K562 (cell line): Measurements from ENCODE around the gene MPG. TPM values are rescaled to one million over a fixed set of nuclear protein-coding genes. Genes with fewer than 3 reads are reported as not detected.

ENCODE experiments used
- ATF1 ChIP-seq, 2 experiments: fragments of 450-650 bp in 1 of 2; IDR thresholded peaks; 2 replicates each; pipeline ENCODE4 v1.6.1; 2016; ENCODE audit warnings: missing compliant biosample characterization in 1 of 2, missing genetic modification characterization in 1 of 2
- ESRRA ChIP-seq: fragments of 450-650 bp; IDR thresholded peaks from 2 replicates; pipeline ENCODE4 v1.6.1; 2014; ENCODE audit warnings: low read depth, mild to moderate bottlenecking, moderate library complexity, borderline replicate concordance
- GABPB2 ChIP-seq: fragments of 250-450 bp; sonication (Bioruptor Pico); conservative IDR thresholded peaks from 2 replicates; pipeline ENCODE4 v1.5.1; 2021; ENCODE audit warnings: mild to moderate bottlenecking
- RCOR1 ChIP-seq, 2 experiments: IDR thresholded peaks; 2 replicates each; pipeline ENCODE4 v1.6.1; 2012; ENCODE audit warnings: low read depth in 2 of 2, low read length in 2 of 2, borderline replicate concordance in 1 of 2, improper control_type of control experiment in 1 of 2
- SMAD4 ChIP-seq: fragments of 250-450 bp; sonication (Bioruptor Pico); conservative IDR thresholded peaks from 2 replicates; pipeline ENCODE4 v1.8.0; 2021; ENCODE audit warnings: inconsistent platforms, mild to moderate bottlenecking, moderate library complexity
- TAL1 ChIP-seq: fragments of 450-650 bp; IDR thresholded peaks from 2 replicates; pipeline ENCODE4 v1.6.1; 2016; ENCODE audit warnings: mild to moderate bottlenecking
- TEAD1 ChIP-seq, 2 experiments: fragments of 450-650 bp in 1 of 2; sonication (generic) in 1 of 2; formaldehyde crosslinking; IDR thresholded peaks; 2 replicates each; pipeline versions ENCODE4 v1.4.0 to v1.8.0; 2020 to 2022; ENCODE audit warnings: mild to moderate bottlenecking in 2 of 2, missing genetic modification reagents in 1 of 2
- ZBTB17 ChIP-seq: fragments of 450-650 bp; formaldehyde crosslinking; IDR thresholded peaks from 2 replicates; pipeline ENCODE4 v1.4.0; 2020; ENCODE audit warnings: mild to moderate bottlenecking
- ZBTB7A ChIP-seq: IDR thresholded peaks from 2 replicates; pipeline ENCODE4 v1.6.1; 2011; ENCODE audit warnings: low read depth, mild to moderate bottlenecking, low read length, moderate library complexity, borderline replicate concordance; ENCODE audit not compliant: control insufficient read depth
- ZFP36 ChIP-seq: fragments of 150-350 bp; IDR thresholded peaks from 2 replicates; pipeline ENCODE4 v1.6.1; 2018; ENCODE audit warnings: low read length, low read depth; ENCODE audit not compliant: partially characterized antibody
- ZNF134 ChIP-seq: fragments of 250-450 bp; sonication (Bioruptor Pico); conservative IDR thresholded peaks from 2 replicates; pipeline ENCODE4 v1.4.0; 2020
- ZNF24 ChIP-seq: fragments of 450-650 bp; IDR thresholded peaks from 2 replicates; pipeline ENCODE4 v1.6.1; 2016
- polyA plus RNA-seq, 8 experiments: library from polyadenylated mRNA; depleted of rRNA in 4 of 8; stranded (reverse) in 5 of 8; unstranded in 3 of 8; fragments of >200 nt; fragmentation: Nextera tagmentation in 2 of 8; fragmentation: Illumina TruSeq in 1 of 8; extraction: Ambion mirVana in 2 of 8; extraction: Trizol in 1 of 8; gene quantifications; 2 replicates each; pipeline versions ENCODE4 v1.2.1 to v1.2.3, GENCODE V29; 2011 to 2014; ENCODE audit warnings: inconsistent platforms in 1 of 8, missing spikeins in 1 of 8
- total RNA-seq, 7 experiments: library from RNA; depleted of rRNA in 6 of 7; stranded (reverse); fragments of >200 nt in 6 of 7; fragmentation: Illumina TruSeq in 2 of 7; extraction: Trizol in 2 of 7; gene quantifications; 2 replicates each; pipeline versions ENCODE4 v1.2.1 to v1.2.3, GENCODE V29; 2011 to 2021; ENCODE audit warnings: low replicate concordance in 1 of 7
- TF ChIP-seq, protein P1 (sequence below), 2 experiments: fragments of 150-350 bp in 1 of 2; IDR thresholded peaks; 2 replicates each; pipeline ENCODE4 v1.6.1; 2012 to 2016; ENCODE audit warnings: low read depth in 2 of 2, low read length in 2 of 2, mild to moderate bottlenecking in 1 of 2, moderate library complexity in 1 of 2
- TF ChIP-seq, protein P2 (sequence below), 2 experiments: fragments of 250-450 bp in 1 of 2; fragments of 450-650 bp in 1 of 2; sonication (Bioruptor Pico) in 1 of 2; IDR thresholded peaks; 2 replicates each; pipeline versions ENCODE4 v1.6.1 to v1.8.0; 2016 to 2021; ENCODE audit warnings: mild to moderate bottlenecking in 2 of 2, moderate library complexity in 2 of 2, missing compliant biosample characterization in 1 of 2, missing genetic modification characterization in 1 of 2
- TF ChIP-seq, protein P3 (sequence below), 2 experiments: fragments of 450-650 bp; conservative IDR thresholded peaks; 2 replicates each; pipeline ENCODE4 v1.6.1; 2017; ENCODE audit warnings: mild to moderate bottlenecking in 2 of 2, moderate library complexity in 2 of 2
- TF ChIP-seq, protein P4 (sequence below): sonication (generic); formaldehyde crosslinking; IDR thresholded peaks from 2 replicates; pipeline ENCODE4 v1.8.1; 2023; ENCODE audit warnings: mild to moderate bottlenecking, missing genetic modification reagents
- TF ChIP-seq, protein P5 (sequence below): fragments of 450-650 bp; IDR thresholded peaks from 2 replicates; pipeline ENCODE4 v1.6.1; 2016; ENCODE audit warnings: borderline replicate concordance

MPG gene
- total and polyA plus RNA-seq, 9 of the 15 experiments (the other 6 are each of a cell fraction or from before 2014, with no cell fraction given) = 0.42 to 226 (median 36.2) TPM

DNA sequence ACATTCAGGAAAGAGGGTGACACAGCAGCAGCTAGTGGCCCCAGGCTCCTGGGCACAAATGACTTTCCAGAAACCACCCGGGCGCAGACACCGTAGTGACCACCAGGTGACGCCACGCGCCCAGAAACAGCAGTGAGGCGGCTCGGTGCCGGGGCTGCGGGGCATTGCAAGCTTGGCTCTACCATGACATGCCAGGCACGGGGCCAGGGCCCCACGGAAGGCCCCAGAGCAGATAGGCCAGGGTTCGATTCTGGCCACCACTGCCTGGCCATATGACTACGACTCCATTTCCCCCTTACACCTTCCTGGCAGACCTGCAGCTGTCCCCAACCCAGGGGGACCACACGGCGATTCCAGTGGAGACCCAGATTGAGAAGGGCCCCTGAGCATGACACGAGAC is 12.3 kb upstream of the MPG start (continued):
- TF ChIP-seq, protein P1, sequence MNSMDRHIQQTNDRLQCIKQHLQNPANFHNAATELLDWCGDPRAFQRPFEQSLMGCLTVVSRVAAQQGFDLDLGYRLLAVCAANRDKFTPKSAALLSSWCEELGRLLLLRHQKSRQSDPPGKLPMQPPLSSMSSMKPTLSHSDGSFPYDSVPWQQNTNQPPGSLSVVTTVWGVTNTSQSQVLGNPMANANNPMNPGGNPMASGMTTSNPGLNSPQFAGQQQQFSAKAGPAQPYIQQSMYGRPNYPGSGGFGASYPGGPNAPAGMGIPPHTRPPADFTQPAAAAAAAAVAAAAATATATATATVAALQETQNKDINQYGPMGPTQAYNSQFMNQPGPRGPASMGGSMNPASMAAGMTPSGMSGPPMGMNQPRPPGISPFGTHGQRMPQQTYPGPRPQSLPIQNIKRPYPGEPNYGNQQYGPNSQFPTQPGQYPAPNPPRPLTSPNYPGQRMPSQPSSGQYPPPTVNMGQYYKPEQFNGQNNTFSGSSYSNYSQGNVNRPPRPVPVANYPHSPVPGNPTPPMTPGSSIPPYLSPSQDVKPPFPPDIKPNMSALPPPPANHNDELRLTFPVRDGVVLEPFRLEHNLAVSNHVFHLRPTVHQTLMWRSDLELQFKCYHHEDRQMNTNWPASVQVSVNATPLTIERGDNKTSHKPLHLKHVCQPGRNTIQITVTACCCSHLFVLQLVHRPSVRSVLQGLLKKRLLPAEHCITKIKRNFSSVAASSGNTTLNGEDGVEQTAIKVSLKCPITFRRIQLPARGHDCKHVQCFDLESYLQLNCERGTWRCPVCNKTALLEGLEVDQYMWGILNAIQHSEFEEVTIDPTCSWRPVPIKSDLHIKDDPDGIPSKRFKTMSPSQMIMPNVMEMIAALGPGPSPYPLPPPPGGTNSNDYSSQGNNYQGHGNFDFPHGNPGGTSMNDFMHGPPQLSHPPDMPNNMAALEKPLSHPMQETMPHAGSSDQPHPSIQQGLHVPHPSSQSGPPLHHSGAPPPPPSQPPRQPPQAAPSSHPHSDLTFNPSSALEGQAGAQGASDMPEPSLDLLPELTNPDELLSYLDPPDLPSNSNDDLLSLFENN (IDR thresholded peaks at IDR 0.05; ENCODE audit: low read depth in 2 of 2, low read length in 2 of 2) = no peak
- TF ChIP-seq, protein P2, sequence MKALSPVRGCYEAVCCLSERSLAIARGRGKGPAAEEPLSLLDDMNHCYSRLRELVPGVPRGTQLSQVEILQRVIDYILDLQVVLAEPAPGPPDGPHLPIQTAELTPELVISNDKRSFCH (CRISPR knock-in tag; IDR thresholded peaks at IDR 0.05) = no peak
- TF ChIP-seq, protein P2 (tag; IDR thresholded peaks at IDR 0.05) = 0 out of 2 replicates have a peak, but pooled peaks have one; percentile 37
- TF ChIP-seq ZFP36 (no peak), ESRRA (peak; percentile 38; the same call in 1 of the 2 replicates), TEAD1 (CRISPR knock-in tag; IDR thresholded peaks at IDR 0.05) (no peak), SMAD4 (CRISPR knock-in tag) (0 out of 2 replicates have a peak, but pooled peaks have one; percentile 27), ZNF24 (0 out of 2 replicates have a peak, but pooled peaks have one; percentile 51), GABPB2 (no peak), ZBTB7A (peak; percentile 32; the same call in 1 of the 2 replicates), ZBTB17 (no peak), TAL1 (no peak), ZNF134 (CRISPR knock-in tag) (no peak), RCOR1 (IDR thresholded peaks at IDR 0.05; ENCODE audit: borderline replicate concordance in 1 of 2, low read depth in 2 of 2, low read length in 2 of 2) (0 out of 4 replicates have a peak, but pooled peaks of 1 of the 2 experiments have one; percentile 29), ATF1 (CRISPR knock-in tag; IDR thresholded peaks at IDR 0.05) (no peak), ATF1 (tag; IDR thresholded peaks at IDR 0.05) (peak; percentile 36; the same call in 1 of the 2 replicates)
- TF ChIP-seq, protein P3, sequence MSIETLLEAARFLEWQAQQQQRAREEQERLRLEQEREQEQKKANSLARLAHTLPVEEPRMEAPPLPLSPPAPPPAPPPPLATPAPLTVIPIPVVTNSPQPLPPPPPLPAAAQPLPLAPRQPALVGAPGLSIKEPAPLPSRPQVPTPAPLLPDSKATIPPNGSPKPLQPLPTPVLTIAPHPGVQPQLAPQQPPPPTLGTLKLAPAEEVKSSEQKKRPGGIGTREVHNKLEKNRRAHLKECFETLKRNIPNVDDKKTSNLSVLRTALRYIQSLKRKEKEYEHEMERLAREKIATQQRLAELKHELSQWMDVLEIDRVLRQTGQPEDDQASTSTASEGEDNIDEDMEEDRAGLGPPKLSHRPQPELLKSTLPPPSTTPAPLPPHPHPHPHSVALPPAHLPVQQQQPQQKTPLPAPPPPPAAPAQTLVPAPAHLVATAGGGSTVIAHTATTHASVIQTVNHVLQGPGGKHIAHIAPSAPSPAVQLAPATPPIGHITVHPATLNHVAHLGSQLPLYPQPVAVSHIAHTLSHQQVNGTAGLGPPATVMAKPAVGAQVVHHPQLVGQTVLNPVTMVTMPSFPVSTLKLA (conservative IDR thresholded peaks at IDR 0.05) = peak in 1 of 2 experiments; percentile 27; a peak in 1 of 4 replicates
- TF ChIP-seq, protein P4, sequence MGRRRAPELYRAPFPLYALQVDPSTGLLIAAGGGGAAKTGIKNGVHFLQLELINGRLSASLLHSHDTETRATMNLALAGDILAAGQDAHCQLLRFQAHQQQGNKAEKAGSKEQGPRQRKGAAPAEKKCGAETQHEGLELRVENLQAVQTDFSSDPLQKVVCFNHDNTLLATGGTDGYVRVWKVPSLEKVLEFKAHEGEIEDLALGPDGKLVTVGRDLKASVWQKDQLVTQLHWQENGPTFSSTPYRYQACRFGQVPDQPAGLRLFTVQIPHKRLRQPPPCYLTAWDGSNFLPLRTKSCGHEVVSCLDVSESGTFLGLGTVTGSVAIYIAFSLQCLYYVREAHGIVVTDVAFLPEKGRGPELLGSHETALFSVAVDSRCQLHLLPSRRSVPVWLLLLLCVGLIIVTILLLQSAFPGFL (CRISPR knock-in tag) = 0 out of 2 replicates have a peak, but pooled peaks have one; percentile 29
- TF ChIP-seq, protein P5, sequence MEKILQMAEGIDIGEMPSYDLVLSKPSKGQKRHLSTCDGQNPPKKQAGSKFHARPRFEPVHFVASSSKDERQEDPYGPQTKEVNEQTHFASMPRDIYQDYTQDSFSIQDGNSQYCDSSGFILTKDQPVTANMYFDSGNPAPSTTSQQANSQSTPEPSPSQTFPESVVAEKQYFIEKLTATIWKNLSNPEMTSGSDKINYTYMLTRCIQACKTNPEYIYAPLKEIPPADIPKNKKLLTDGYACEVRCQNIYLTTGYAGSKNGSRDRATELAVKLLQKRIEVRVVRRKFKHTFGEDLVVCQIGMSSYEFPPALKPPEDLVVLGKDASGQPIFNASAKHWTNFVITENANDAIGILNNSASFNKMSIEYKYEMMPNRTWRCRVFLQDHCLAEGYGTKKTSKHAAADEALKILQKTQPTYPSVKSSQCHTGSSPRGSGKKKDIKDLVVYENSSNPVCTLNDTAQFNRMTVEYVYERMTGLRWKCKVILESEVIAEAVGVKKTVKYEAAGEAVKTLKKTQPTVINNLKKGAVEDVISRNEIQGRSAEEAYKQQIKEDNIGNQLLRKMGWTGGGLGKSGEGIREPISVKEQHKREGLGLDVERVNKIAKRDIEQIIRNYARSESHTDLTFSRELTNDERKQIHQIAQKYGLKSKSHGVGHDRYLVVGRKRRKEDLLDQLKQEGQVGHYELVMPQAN = no peak
